ENCODE results near the gene NRXN3.

GRCh38 chr14:78443834-78444233, 273.7 kb downstream of the NRXN3 start:
- TF ChIP-seq EZH2 (IDR thresholded peaks at IDR 0.05; ENCODE audit: borderline replicate concordance, low read length) (no peak), CTCF (IDR thresholded peaks at IDR 0.05; ENCODE audit: low read length) (no peak)

Measured in OCI-LY1 (cell line).